ENCODE results near the gene C18orf54.

The C18orf54 gene

GRCh38 chr18:54387631-54388030 is 29.9 kb downstream of the C18orf54 start:
- DNase-seq (ENCODE audit: low read depth), result peak; percentile 49

DNA sequence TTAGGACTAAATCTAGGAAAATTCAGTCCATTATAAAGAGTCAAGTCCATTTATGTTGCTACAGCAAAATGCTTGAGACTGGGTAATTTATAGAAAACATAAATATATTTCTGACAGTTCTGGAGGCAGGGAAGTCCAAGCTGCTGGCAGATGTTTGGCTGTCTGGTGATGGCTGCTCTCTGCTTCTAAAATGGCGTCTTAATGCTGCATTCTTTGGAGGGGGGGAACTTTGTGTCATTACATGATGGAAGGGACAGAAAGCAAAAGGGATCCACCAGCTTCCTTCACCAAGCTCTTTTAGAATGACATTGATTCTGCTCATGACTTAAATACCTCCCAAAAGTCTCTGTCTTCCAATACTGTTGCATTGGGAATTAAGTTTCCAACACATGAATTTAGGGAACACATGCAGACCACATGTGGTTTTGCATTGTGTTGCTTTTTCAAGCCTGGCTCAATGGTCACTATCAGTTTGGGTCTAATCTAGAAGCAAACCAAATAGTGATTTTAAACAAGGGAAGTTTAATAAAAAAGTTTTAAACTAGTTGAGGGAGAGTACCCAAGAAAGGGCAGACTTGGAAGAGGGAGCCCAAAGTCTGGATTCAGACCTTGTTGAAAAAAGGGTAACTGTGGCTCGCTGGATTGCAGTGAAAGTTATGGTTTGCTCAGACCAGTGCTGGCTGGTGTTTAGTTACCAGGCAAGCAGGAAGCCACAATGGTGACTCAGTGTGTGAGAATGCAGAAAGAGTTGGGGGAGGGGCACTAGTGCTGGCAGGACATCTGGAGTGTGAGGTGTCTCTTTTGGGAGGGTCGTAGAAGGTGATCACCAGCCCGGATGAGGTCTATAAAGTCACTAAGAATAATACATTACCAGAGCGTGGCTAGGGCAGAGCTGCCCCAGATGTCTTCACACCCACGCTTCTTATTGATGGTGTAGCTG is 30.8 kb downstream of the C18orf54 start:
- peak; percentile 87 for DNase-seq (ENCODE audit: low read depth)

DNA sequence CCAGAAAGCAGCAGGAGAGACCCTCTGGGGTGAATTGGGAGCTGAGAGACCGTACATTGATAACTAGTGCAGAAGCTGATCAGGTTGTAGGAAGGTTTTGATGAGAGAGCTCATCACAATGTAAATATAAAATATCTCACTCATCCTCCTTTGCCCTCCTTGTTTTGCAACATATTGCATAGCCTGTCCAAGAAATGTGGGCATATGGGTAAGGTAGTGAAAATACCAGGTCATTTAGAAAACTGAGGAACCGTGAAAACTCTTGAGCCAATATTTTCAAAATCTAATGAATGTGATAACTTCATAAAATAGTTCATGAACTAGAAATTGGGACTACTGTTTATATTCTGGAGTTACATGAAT is 31.4 kb downstream of the C18orf54 start:
- peak; percentile 8 for DNase-seq (ENCODE audit: low read depth)

GRCh38 chr18:54390838-54391237 is 33.1 kb downstream of the C18orf54 start:
- DNase-seq (ENCODE audit: low read depth), result no peak

- peak; percentile 36 for DNase-seq (ENCODE audit: low read depth)
Observed at GRCh38 chr18:54392543-54393023, 34.9 kb downstream of the C18orf54 start.

- DNase-seq (ENCODE audit: low read depth), result no peak
Observed at GRCh38 chr18:54393648-54394294, 36.1 kb downstream of the C18orf54 start.

- DNase-seq (ENCODE audit: low read depth), result no peak
Observed at GRCh38 chr18:54396760-54397159, 39.1 kb downstream of the C18orf54 start.

GRCh38 chr18:54405290-54405689 is 47.6 kb downstream of the C18orf54 start:
- no peak for DNase-seq (ENCODE audit: low read depth)

DNA sequence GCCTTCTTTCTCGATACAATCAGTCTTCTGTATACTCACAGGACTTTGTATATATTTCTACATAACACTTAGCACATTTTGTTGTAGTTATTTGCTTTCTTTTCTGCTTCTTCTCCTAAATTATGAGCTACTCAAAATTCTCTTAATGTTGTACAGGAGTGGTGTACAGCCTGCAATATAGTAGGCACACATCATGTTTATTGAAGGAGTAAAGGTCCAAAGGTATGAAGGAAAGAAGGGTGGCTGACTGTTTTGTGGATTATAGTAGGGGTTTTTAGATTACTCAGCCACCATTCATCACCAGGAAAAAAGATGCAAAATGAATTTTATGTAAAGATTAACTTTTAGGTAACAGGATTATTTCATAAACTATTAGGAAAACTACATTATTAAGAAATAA is 54.1 kb downstream of the C18orf54 start:
- DNase-seq (ENCODE audit: low read depth), result no peak

DNA sequence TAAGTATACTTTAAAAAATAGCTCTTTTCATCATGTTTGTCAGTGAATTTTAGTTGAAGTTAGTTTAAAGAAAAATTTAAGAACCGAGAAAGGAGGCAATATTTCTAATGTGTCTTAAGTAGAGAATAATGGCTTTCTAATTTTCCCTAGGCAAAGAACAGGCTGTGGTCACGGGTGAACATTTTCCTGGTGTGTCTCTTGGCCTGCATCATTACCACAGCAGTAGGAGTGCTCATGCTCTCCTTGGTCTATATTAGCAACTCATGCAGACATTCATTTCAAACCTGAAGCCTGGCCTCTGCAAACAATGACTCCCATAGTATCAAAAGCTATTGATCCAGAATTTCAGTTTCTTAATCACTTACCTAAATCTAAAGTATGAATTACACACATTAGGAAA is 57.4 kb downstream of the C18orf54 start:
- no peak for DNase-seq (ENCODE audit: low read depth)

DNA sequence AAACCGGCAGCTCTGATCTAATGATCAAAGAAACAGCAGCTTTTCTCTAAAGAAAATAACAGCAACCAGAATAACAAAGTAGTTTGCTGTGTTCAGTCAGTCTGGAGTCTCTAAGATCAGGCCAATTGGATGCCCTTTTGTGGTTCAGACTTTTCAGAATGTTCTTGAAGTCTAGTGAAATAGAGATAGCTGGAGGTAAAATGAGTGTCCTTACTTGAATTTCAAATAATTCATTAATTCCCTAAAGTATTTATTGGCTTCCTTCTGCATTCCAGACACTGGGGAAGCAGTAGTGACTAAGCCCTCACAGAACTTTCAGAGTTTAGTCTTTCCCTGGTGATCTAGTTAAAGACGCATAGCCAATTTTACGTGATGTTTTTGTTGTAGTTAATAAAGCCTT is 58.7 kb downstream of the C18orf54 start:
- no peak for DNase-seq (ENCODE audit: low read depth)

DNA sequence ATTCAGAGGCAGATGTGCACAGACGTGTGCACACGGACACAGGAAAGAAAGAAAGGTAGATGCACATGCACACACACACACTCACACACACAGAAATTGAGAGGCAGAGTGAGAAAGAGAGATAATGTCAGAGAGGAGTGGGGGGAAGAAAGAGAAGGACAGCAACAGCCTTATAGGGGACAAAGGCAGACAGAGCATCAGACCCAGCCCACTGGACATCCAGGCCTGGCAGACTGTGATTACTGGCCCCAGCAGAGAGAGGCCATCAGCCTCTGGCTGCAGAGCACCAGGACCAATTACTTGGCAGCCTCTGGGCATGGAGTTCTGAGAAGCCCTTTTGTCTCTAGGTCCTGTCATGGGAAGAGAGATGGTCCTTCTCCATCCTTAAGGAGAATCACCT is 66.1 kb downstream of the C18orf54 start:
- DNase-seq (ENCODE audit: low read depth), result no peak

DNA sequence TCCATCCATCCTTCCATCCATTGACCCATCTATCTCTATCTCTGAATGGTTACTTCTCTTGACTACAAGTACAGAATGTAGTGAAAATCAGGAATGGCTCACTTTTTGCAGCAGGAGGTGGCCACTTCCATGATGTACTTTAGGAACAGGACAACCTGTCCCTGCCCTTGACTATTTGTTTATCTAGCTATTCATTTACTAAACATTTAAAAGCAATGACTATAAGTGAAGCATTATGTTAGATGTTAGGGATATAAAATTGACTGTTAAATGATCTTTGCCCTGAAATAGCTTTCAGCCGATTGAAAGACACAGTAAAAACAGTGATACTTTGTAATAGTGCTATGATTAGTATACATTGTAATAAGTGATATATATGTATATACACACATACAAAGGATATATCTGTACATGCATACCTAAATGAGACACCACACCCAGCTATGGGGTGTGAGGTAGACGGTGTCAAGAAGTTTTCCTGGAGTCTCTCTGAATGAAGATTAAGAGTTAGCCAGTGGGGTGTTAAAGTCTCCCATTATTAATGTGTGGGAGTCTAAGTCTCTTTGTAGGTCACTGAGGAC is 68.5 kb downstream of the C18orf54 start:
- no peak for DNase-seq (ENCODE audit: low read depth)
